ENCODE data around the gene SGMS1. TPM values are rescaled to one million over a fixed set of nuclear protein-coding genes. Genes with fewer than 3 reads are reported as not detected.

SGMS1 gene
- total and polyA plus RNA-seq, 2 donors (not counting 1 experiment from before 2014, with no cell fraction given) = 10.0 to 43.5 TPM

GRCh38 chr10:50417886-50418830 lies 205.6 kb downstream of the SGMS1 start:
- intact Hi-C loops (cut with micrococcal nuclease) = loop anchor here (2.0 to 5.0 kb wide), 2 partner anchors 36 to 207 kb away; no protein-coding TSS in a partner anchor
- H3K4me1 ChIP-seq (ENCODE audit: control insufficient read depth in 2 of 2, insufficient read depth in 2 of 2, low read length in 2 of 2) = peaks cover 17 to 26% of the 10 kb centered on the region in 2 donors
- Mint-ChIP-seq H3K27ac (peak overlapping the region; percentile 79), H3K4me1 (peaks cover 57% of the 10 kb centered on the region), H3K9me3 (ENCODE audit: insufficient read depth) (no peaks in the 10 kb centered on the region), H3K4me3 (peak overlapping the region; percentile 93), H3K27me3 (no peaks in the 10 kb centered on the region)
- peak overlapping the region; percentile 55 to 78 (median 71) for H3K4me3 ChIP-seq (ENCODE audit: control extremely low read depth in 1 of 5, extremely low read depth in 1 of 5, insufficient read depth in 1 of 5, low read depth in 2 of 5, low read length in 4 of 5)
- peak overlapping the region in 1 of 2 donors; percentile 8 for H3K27ac ChIP-seq (ENCODE audit: low read length in 2 of 2)
- ChIA-PET CTCF (interaction anchor here (0.6 to 2.7 kb wide), 3 partner anchors 142 to 196 kb away, joined by 3 to 14 read pairs (median 3); no protein-coding TSS in a partner anchor), POLR2A (interaction anchor here (1.2 kb wide), 1 partner anchor 204 kb away, joined by 3 read pairs; no protein-coding TSS in a partner anchor)
- peak overlapping the region; percentile 73 for H3K9ac ChIP-seq (ENCODE audit: low read length)
- no peaks in the 10 kb centered on the region for H3K27me3 ChIP-seq (replicated peaks in 1 of 4; ENCODE audit: control extremely low read depth in 1 of 4, control insufficient read depth in 3 of 4, insufficient read depth in 4 of 4, low read length in 3 of 4)
- no peaks in the 10 kb centered on the region for H3K36me3 ChIP-seq (replicated peaks in 1 of 2; ENCODE audit: control extremely low read depth in 1 of 2, control insufficient read depth in 1 of 2, extremely low read depth in 1 of 2, insufficient read depth in 2 of 2, low read length in 1 of 2)
- DNase-seq (peak; percentile 55), ATAC-seq (ENCODE audit: low read depth) (peak; percentile 77)
- H3K79me2 ChIP-seq (ENCODE audit: control insufficient read depth, insufficient read depth, low read length) = peaks cover 50% of the 10 kb centered on the region
- peak overlapping the region; percentile 69 for H3K4me2 ChIP-seq (replicated peaks; ENCODE audit: low read depth, low read length, poor library complexity, severe bottlenecking)
- WGBS (ENCODE audit: insufficient coverage) = 1% methylated on average over 55 of the region's 62 CpGs
- H2AFZ ChIP-seq (ENCODE audit: insufficient read depth, low read depth, low read length, poor library complexity, severe bottlenecking) = peak overlapping the region; percentile 72
- H3K9me3 ChIP-seq (ENCODE audit: control extremely low read depth in 1 of 3, control insufficient read depth in 2 of 3, insufficient read depth in 1 of 3, low read length in 2 of 3) = peaks cover 0 to 2% (median 0%) of the 10 kb centered on the region in 3 donors
- TF ChIP-seq EZH2 (IDR thresholded peaks at IDR 0.05; ENCODE audit: borderline replicate concordance, insufficient read depth, low read depth, low read length, poor library complexity, severe bottlenecking) = no peak
- TF ChIP-seq, protein P1, sequence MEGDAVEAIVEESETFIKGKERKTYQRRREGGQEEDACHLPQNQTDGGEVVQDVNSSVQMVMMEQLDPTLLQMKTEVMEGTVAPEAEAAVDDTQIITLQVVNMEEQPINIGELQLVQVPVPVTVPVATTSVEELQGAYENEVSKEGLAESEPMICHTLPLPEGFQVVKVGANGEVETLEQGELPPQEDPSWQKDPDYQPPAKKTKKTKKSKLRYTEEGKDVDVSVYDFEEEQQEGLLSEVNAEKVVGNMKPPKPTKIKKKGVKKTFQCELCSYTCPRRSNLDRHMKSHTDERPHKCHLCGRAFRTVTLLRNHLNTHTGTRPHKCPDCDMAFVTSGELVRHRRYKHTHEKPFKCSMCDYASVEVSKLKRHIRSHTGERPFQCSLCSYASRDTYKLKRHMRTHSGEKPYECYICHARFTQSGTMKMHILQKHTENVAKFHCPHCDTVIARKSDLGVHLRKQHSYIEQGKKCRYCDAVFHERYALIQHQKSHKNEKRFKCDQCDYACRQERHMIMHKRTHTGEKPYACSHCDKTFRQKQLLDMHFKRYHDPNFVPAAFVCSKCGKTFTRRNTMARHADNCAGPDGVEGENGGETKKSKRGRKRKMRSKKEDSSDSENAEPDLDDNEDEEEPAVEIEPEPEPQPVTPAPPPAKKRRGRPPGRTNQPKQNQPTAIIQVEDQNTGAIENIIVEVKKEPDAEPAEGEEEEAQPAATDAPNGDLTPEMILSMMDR (IDR thresholded peaks at IDR 0.05) = no peak
- peaks cover 12% of the 10 kb centered on the region for H4K20me1 ChIP-seq (ENCODE audit: control insufficient read depth, insufficient read depth, low read length, poor library complexity, severe bottlenecking)
